Measurements from ENCODE around the gene ZKSCAN7.

- TF ChIP-seq, protein P1, sequence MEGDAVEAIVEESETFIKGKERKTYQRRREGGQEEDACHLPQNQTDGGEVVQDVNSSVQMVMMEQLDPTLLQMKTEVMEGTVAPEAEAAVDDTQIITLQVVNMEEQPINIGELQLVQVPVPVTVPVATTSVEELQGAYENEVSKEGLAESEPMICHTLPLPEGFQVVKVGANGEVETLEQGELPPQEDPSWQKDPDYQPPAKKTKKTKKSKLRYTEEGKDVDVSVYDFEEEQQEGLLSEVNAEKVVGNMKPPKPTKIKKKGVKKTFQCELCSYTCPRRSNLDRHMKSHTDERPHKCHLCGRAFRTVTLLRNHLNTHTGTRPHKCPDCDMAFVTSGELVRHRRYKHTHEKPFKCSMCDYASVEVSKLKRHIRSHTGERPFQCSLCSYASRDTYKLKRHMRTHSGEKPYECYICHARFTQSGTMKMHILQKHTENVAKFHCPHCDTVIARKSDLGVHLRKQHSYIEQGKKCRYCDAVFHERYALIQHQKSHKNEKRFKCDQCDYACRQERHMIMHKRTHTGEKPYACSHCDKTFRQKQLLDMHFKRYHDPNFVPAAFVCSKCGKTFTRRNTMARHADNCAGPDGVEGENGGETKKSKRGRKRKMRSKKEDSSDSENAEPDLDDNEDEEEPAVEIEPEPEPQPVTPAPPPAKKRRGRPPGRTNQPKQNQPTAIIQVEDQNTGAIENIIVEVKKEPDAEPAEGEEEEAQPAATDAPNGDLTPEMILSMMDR (IDR thresholded peaks at IDR 0.05 in 4 of 5, conservative IDR thresholded peaks at IDR 0.05 in 1 of 5), result no peak
- TF ChIP-seq POLR2A (IDR thresholded peaks at IDR 0.05), result no peak
Measured at GRCh38 chr3:44509393-44509921, 45.5 kb upstream of the ZKSCAN7 start.

All from gastrocnemius medialis (tissue), 4 donors.